AG09319 (cell line): ENCODE results near the gene TP53I13.

Experiments
- DNase-seq: peaks from one replicate; pipeline ENCODE4 v3.0.0-alpha.2; 2010; ENCODE audit warnings: low read depth; ENCODE audit errors: extremely low read depth
- CTCF ChIP-seq: IDR thresholded peaks from 2 replicates; pipeline ENCODE4 v1.5.1; 2011; ENCODE audit warnings: low read depth, mild to moderate bottlenecking, inconsistent platforms, low read length, moderate library complexity

Gene TP53I13

GRCh38 chr17:29573558-29573869 lies 5.0 kb downstream of the TP53I13 start:
- no peak for TF ChIP-seq CTCF

GRCh38 chr17:29573871-29574731 lies 5.6 kb downstream of the TP53I13 start:
- TF ChIP-seq CTCF, result no peak
- DNase-seq, result no peak

More at GRCh38 chr17:29573558-29573869, 5.0 kb downstream of the TP53I13 start:
- no peak for DNase-seq

GRCh38 chr17:29574732-29575510 lies 6.4 kb downstream of the TP53I13 start:
- no peak for DNase-seq

GRCh38 chr17:29575511-29576213 lies 7.2 kb downstream of the TP53I13 start:
- no peak for TF ChIP-seq CTCF
- no peak for DNase-seq

More at GRCh38 chr17:29574732-29575510, 6.4 kb downstream of the TP53I13 start:
- TF ChIP-seq CTCF, result no peak

GRCh38 chr17:29576214-29577000 lies 7.9 kb downstream of the TP53I13 start:
- TF ChIP-seq CTCF, result no peak
- no peak for DNase-seq

GRCh38 chr17:29577001-29577370 lies 8.5 kb downstream of the TP53I13 start:
- no peak for DNase-seq
- no peak for TF ChIP-seq CTCF
